ENCODE results near the gene DHX15.

DNA sequence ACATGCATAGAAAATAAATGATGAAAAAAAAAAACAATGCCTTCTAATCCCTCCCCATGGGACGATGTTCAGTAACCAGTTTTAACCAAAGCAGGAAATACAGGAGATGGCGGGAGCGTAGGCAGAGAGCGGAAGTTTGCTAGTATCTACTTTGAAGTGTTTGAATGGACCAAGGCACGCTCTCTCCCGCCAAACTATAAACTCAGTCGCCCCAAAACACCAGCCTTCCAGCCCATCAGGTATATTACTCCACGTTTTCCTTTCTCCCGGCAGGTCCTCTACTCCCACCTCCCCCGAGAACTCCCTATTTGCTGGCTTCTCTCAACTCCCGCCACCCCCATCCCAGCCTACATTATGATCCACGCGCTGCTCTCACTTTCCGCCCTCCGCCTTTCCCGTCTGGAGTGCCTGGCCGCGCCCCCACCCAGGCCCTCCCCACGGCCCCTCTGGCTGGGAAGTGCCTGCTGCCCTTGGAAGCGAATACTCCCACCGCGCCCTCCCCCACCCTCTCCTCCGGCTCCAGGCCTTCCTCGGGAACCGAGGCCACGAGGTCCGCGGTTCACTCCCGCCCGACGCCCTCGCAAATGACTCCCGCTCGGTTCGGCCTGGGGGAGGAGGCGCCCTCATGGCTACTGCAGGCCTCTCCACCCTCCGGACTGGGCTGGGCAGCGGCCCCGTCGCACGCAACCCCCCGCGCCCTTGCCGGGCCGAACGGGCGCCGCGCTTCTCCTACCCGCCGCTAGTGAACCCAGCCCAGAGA lies 723 bp downstream of the DHX15 start:
- TF ChIP-seq POLR2A (IDR thresholded peaks at IDR 0.05) = no peak
- TF ChIP-seq, protein P1, sequence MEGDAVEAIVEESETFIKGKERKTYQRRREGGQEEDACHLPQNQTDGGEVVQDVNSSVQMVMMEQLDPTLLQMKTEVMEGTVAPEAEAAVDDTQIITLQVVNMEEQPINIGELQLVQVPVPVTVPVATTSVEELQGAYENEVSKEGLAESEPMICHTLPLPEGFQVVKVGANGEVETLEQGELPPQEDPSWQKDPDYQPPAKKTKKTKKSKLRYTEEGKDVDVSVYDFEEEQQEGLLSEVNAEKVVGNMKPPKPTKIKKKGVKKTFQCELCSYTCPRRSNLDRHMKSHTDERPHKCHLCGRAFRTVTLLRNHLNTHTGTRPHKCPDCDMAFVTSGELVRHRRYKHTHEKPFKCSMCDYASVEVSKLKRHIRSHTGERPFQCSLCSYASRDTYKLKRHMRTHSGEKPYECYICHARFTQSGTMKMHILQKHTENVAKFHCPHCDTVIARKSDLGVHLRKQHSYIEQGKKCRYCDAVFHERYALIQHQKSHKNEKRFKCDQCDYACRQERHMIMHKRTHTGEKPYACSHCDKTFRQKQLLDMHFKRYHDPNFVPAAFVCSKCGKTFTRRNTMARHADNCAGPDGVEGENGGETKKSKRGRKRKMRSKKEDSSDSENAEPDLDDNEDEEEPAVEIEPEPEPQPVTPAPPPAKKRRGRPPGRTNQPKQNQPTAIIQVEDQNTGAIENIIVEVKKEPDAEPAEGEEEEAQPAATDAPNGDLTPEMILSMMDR (IDR thresholded peaks at IDR 0.05) = peak in 1 of 6 experiments; percentile 25
